Smooth muscle cell of the brain vasculature (primary cell): ENCODE data around the gene TRAF3.
"Not testable (repeated sequence)": the region's sequence is repeated elsewhere in the genome, so short reads cannot be mapped to it uniquely, and the experiment has no call there.

Experiments used
- DNase-seq: peaks from one replicate; pipeline ENCODE4 v3.0.0-alpha.2; 2012; ENCODE audit warnings: low read depth, low spot score

The TRAF3 gene

GRCh38 chr14:102889615-102890014 lies 112.4 kb downstream of the TRAF3 start:
- no peak for DNase-seq

DNA sequence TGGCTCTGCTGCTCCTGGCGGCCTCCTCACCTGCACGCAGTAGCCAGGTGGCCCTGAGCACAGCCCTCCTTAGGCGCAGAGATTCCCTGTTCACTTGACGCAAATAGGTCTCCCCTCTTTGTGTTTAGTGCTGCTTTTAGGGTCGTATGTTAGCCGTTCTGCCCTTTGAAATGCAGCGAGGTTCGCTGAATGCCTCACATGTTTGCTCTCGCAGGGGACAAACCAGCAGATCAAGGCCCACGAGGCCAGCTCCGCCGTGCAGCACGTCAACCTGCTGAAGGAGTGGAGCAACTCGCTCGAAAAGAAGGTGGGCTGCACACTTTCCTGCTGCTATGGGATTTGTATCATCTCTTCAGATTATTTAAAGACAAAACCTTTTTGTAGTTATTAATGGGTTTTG lies 113.9 kb downstream of the TRAF3 start:
- DNase-seq, result no peak

- DNase-seq, result no peak
These were observed 114.3 kb downstream of the TRAF3 start for GRCh38 chr14:102891556-102891955.

DNA sequence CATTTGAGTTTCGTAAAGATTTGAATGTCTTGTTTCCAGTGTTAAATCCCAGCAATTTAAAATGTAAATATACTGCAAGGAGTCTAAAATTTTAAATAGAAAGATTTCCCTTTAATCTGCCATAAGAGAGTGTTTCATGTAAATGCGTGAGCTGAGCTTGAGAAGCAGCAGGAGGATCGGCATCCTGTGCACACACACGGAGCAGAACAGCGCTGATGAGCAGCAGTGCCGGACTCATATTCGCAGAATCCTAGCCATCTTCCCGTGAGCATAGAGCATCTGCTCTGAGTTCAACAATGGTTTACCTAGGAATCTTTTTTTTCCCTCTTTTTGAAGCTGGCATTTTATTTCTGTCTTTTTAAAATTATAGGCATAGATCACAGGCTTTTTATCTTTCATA lies 115.4 kb downstream of the TRAF3 start:
- no peak for DNase-seq

DNA sequence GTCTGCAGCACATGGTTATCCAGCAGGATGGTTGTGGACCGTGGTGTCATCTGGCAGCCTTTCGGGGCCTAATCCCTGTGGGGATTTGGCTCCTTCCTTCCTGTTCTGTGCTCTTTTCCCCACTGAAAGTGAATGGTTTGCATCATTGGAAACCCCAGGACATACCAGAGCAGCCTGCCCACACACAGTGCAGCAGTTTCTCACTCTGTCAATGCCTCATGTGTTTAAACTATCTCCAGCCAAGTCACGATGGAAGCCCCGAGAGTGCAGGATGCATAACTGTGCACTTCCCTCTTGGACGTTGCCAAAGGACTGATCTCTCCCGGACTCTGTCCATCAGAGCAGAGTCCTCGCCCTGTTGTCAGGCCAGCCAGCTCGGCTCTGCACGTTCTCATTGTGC lies 116.2 kb downstream of the TRAF3 start:
- peak; percentile 65 for DNase-seq

GRCh38 chr14:102896735-102897134 lies 119.5 kb downstream of the TRAF3 start:
- DNase-seq, result not testable (repeated sequence)

- no peak for DNase-seq
These were observed 120.2 kb downstream of the TRAF3 start for GRCh38 chr14:102897299-102898027.

GRCh38 chr14:102898298-102898697 lies 121.0 kb downstream of the TRAF3 start:
- DNase-seq, result no peak

DNA sequence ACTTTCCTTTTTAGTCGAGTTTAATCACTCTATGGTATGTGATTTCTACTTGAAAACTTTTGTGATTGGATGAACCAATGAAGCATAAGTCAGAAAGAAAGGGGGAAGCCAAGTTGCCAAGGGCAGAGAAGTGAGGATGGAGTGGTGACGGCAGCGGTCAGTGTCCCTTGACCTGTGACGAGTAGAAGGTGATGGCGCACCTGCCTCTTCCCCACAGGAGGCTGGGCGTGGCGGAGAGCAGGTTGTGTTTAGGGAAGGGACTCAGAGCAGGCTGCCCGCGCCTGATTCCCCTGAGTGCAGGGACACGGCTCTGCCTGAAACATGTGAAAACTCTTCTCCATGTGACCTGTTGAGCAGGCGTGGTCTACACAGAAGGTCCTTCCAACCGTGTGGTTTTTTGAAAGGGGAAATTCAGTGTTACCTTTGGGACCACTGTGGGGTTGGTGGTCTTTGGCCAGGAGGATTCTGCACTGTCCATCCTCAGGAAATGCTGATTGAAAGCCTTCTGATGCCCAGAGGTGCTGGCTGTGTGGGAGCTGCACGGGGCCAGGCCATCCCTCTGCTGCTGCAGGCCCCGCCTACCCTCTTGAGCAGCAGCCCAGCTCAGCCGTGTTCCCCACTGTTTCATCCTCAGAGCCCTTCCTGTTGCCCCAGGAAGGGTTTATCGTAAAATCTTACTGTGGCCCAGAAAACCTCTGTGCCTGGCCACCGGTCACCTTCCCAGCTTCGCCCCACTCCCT lies 121.7 kb downstream of the TRAF3 start:
- DNase-seq, result no peak

GRCh38 chr14:102899516-102899900 lies 122.3 kb downstream of the TRAF3 start:
- no peak for DNase-seq

DNA sequence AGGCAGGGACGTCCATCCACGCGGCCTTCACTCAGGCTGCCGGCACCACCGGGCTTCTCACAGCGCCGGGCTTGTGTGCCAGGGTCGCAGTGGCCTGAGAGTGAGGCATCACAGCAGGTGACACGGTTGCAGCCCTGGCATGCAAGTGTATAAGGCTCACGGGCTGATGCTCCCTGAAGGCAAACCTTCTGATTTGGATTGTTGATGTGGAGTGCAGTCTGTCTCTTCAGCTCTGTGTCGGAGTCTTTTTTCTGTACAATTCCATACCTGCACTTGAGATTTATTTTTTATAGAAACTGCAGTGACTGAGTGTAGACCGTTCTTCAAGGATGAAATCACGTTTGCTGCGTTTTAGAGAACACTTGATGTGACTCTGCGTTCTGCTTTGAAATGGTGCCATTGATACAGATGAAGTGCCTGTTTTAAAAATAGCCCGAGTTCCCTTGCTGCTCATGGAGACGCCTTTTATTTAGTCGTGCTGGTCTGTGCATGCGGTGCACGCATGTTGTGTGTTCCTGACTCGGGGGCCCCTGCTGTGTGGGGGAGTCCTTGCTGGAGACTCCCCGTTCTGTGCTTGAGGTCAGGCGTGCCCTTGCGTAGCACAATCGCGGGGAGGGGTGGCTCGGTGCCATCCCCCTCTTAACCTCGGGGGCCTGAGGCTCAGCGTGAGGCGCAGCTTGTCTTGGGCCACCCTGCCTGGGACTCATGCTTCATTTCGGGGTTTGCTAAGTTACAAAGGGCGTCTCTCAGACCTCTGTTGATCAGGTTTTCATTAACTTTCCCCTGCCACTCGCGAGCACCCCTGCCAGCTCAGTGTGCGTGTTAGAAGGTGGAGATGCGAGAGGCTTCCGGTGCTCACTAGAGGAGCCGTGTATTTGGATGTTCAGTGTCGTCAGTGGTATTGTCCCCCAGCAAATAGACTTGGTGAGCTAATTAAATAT lies 123.7 kb downstream of the TRAF3 start:
- no peak for DNase-seq

GRCh38 chr14:102901633-102902032 lies 124.4 kb downstream of the TRAF3 start:
- DNase-seq, result no peak

DNA sequence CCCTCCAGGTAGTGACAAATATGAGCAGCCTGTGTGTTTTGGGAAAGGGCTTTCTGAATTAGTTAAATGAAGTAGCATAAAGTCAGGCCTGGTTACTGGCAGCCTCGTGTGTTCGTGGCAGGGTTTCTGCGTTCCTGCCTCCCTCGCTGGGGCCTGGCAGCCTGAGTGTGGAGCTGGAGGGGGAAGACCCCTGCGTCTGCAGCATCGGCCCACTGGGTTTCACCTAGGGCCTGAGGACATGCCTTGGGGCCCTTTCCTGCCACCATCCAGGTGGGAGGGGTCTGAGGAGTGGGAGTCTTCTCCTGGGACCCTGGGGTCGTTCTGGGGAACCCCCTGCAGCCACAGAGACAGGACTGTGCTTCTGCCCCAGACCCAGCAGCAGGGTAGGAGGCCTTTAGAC lies 124.8 kb downstream of the TRAF3 start:
- no peak for DNase-seq

DNA sequence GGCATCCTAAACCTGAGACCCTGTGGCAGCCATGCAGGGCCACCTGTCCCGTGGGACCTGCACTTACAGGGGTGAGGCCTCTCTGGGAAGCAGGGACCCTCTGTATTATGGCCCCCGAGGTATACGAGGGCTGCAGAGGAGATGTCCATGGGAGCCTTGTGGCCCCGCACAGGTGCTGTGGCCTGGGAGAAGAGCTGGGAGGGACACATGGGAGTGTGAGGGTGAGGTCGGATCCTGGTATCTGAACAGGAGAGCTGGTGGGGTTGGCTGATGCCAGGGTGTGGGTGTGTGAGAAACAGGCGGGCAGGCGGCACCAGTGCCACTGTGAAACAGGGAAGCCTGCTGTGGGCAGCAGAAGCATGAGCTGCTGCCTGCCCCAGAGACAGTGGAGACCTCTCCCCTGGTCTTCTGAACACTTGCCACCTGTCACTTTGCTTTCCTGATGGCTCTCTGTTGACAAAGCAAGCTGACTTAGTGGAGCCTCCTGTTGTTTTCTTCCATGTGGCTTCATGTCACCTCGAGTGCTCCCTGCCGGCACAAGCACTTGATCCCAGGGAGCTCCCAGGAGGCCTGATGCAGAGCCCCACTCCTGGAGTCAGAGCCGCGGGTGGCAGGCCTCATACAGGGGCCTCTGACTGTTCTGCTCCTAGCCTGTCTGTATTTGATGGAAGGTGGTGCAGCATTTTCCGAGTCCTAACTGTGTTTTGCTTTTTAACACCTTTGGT lies 125.4 kb downstream of the TRAF3 start:
- DNase-seq, result no peak

DNA sequence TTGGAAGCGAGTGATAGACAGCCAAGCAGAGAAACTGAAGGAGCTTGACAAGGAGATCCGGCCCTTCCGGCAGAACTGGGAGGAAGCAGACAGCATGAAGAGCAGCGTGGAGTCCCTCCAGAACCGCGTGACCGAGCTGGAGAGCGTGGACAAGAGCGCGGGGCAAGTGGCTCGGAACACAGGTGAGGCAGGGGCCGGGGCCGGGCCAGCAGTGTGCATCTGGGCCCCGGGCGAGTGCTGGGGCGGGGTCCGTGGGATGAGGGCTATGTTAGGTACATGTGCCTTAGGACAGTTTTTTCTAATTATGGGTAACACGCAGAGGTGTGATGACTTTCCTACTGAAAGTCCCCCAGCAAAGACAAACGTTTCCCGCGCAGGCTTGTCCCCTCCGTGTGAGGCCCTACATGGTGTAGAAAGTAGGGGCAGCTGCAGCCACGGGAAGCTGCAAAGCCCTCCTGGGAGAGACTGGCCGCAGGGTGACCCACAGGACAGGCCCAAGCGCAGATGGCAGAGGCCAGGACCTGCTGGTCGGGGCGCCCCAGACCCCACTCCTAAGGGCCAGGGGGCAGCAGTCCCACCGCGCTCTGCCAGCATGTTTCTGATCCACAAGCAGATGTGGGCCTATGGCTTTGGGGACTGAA lies 126.1 kb downstream of the TRAF3 start:
- no peak for DNase-seq

DNA sequence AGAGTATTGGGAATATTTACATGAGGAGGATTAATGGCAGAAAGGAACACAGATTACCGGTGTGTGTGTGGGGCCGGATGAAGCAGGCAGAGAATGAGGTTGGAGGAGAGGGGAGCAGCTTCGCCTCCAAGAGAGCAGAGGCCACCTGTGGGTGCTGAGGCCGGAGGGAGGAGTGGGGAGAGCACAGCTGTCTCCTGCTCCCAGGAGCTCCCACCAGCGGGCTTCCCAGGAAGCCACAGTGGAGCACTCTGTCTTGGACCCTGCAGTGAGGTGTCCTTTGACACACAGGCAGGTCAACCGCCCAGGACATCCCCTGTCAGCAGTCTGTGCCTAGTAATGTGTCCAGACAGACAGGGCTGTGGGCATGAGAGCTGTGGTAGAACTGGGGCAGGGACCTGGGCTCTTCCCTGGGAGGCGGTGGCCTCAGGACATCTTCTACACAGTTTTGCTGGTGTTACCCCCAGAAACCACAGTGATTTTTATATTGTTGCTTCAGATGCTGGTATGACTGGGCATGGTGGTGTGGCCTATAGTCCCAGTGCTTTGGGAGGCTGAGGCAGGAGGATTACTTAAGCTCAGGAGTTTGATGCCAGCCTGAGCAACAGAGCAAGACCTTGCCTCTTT lies 126.8 kb downstream of the TRAF3 start:
- DNase-seq, result no peak

DNA sequence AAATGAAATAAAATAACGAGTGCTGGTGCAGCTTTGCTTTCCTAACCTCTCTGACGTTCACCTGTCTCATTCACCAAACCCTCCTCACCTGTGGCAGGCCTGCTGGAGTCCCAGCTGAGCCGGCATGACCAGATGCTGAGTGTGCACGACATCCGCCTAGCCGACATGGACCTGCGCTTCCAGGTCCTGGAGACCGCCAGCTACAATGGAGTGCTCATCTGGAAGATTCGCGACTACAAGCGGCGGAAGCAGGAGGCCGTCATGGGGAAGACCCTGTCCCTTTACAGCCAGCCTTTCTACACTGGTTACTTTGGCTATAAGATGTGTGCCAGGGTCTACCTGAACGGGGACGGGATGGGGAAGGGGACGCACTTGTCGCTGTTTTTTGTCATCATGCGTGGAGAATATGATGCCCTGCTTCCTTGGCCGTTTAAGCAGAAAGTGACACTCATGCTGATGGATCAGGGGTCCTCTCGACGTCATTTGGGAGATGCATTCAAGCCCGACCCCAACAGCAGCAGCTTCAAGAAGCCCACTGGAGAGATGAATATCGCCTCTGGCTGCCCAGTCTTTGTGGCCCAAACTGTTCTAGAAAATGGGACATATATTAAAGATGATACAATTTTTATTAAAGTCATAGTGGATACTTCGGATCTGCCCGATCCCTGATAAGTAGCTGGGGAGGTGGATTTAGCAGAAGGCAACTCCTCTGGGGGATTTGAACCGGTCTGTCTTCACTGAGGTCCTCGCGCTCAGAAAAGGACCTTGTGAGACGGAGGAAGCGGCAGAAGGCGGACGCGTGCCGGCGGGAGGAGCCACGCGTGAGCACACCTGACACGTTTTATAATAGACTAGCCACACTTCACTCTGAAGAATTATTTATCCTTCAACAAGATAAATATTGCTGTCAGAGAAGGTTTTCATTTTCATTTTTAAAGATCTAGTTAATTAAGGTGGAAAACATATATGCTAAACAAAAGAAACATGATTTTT lies 128.2 kb downstream of the TRAF3 start:
- DNase-seq, result no peak

DNA sequence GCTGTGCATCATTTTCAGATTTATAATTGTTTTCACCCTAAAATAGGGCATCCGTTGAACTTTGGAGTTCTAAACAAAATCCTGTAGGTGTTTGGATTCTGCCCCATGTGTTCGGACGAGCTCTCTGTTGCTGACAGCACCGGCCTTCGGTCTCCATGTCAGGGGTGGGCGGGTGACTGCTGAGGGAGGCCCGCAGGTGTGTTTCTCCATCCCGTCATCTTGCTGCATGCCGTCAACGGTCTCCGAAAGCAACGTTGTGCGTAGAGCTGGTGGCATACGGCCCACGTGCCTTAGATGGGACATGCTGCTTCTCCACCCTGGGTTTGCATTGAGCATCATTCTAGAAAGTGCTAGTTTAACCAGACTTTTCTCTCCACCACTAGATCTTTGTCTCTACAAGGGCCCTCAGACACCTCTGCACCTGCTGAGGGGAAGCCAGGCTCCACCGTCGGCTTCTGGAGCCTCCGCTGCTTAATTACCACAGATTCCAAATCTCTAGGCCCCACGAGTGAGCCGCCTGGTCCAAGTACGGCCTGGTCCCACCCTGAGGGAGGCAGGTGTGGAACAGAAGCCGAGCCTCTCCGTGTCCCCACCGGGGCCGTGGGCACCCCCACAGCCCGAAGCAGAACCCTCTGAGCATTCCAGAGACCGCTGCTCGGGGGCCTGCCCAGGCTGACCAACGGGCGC lies 129.5 kb downstream of the TRAF3 start:
- no peak for DNase-seq
